Mesendoderm (in vitro differentiated cells): ENCODE results near the gene MSH3.

Experiments used
- DNase-seq: peaks from one replicate; pipeline ENCODE4 v3.0.0; 2013
- H2AK5ac ChIP-seq: 2 replicates; pipeline ENCODE4 v1.6.1; 2013; ENCODE audit warnings: low read length, inconsistent platforms
- H2BK120ac ChIP-seq: 2 replicates; pipeline ENCODE4 v1.6.1; 2013; ENCODE audit warnings: low read depth, mild to moderate bottlenecking, low read length, moderate library complexity, mixed read lengths
- H2BK15ac ChIP-seq: replicated peaks from 2 replicates; pipeline ENCODE4 v1.6.1; 2013; ENCODE audit warnings: low read depth, mild to moderate bottlenecking, moderate library complexity
- H2BK5ac ChIP-seq: 2 replicates; pipeline ENCODE4 v1.6.1; 2013; ENCODE audit warnings: low read length, inconsistent platforms
- H3K18ac ChIP-seq: 2 replicates; pipeline ENCODE4 v1.6.1; 2013; ENCODE audit warnings: mild to moderate bottlenecking, low read length, mixed read lengths
- H3K23ac ChIP-seq: one replicate; pipeline ENCODE4 v1.6.1; 2013; ENCODE audit warnings: low read length
- H3K27ac ChIP-seq: 2 replicates; pipeline ENCODE4 v1.5.1; 2013; ENCODE audit warnings: low read depth, mild to moderate bottlenecking, inconsistent platforms, low read length, moderate library complexity
- H3K27me3 ChIP-seq: 2 replicates; pipeline ENCODE4 v1.6.1; 2013; ENCODE audit warnings: low read length, control low read depth, mild to moderate bottlenecking, inconsistent platforms; ENCODE audit not compliant: insufficient read depth, poor library complexity
- H3K36me3 ChIP-seq: 2 replicates; pipeline ENCODE4 v1.6.1; 2013; ENCODE audit warnings: low read length, inconsistent platforms; ENCODE audit not compliant: control insufficient read depth, insufficient read depth
- H3K4ac ChIP-seq: one replicate; pipeline ENCODE4 v1.6.1; 2013; ENCODE audit warnings: low read depth, mild to moderate bottlenecking, low read length, moderate library complexity
- H3K4me1 ChIP-seq: 2 replicates; pipeline ENCODE4 v1.6.1; 2013; ENCODE audit warnings: low read depth, low read length, inconsistent platforms; ENCODE audit not compliant: control insufficient read depth
- H3K4me2 ChIP-seq: 2 replicates; pipeline ENCODE4 v1.6.1; 2013; ENCODE audit warnings: low read length
- H3K4me3 ChIP-seq: 2 replicates; pipeline ENCODE4 v1.5.1; 2013; ENCODE audit warnings: mild to moderate bottlenecking, low read length
- H3K56ac ChIP-seq: one replicate; pipeline ENCODE4 v1.6.1; 2013; ENCODE audit warnings: low read length
- H3K79me1 ChIP-seq: 2 replicates; pipeline ENCODE4 v1.6.1; 2013; ENCODE audit warnings: low read length, inconsistent platforms
- H3K79me2 ChIP-seq: 2 replicates; pipeline ENCODE4 v1.6.1; 2013; ENCODE audit warnings: mild to moderate bottlenecking, low read length; ENCODE audit not compliant: control insufficient read depth, insufficient read depth
- H3K9ac ChIP-seq: 2 replicates; pipeline ENCODE4 v1.6.1; 2013; ENCODE audit warnings: low read length, inconsistent platforms
- H4K5ac ChIP-seq: one replicate; pipeline ENCODE4 v1.6.1; 2013; ENCODE audit warnings: low read length
- H4K8ac ChIP-seq: one replicate; pipeline ENCODE4 v1.6.1; 2013; ENCODE audit warnings: low read depth, mild to moderate bottlenecking, control low read depth, low read length, moderate library complexity
- WGBS: extraction: QIAGEN DNeasy Blood & Tissue Kit; methylation state at CpG from one replicate; pipeline ENCODE4 v1.1.7; 2013; ENCODE audit warnings: low lambda C conversion rate, missing lambda C conversion rate; ENCODE audit not compliant: insufficient coverage; ENCODE audit errors: extremely low coverage; 5-methylcytosine and 5-hydroxymethylcytosine counted together

Gene MSH3

GRCh38 chr5:80644900-80645299 lies 9.6 kb upstream of the MSH3 start:
- Histone ChIP-seq H3K4ac (no peak overlapping the region), H3K18ac (no peak overlapping the region), H2BK120ac (no peak overlapping the region), H2BK5ac (no peak overlapping the region), H3K36me3 (no peaks in the 10 kb centered on the region), H3K23ac (no peak overlapping the region), H3K4me3 (no peak overlapping the region), H4K5ac (no peak overlapping the region), H3K9ac (no peak overlapping the region), H3K79me1 (no peaks in the 10 kb centered on the region), H3K27ac (no peak overlapping the region), H3K27me3 (no peaks in the 10 kb centered on the region), H2AK5ac (no peak overlapping the region), H3K4me2 (no peak overlapping the region), H4K8ac (no peak overlapping the region), H3K56ac (no peak overlapping the region), H2BK15ac (no peak overlapping the region), H3K4me1 (no peaks in the 10 kb centered on the region), H3K79me2 (no peaks in the 10 kb centered on the region)
- DNase-seq, result peak; percentile 31
- no CpG with 5 or more reads among the region's 4 CpGs for WGBS

- no peak for DNase-seq
- no CpG with 5 or more reads among the region's 3 CpGs for WGBS
- Histone ChIP-seq H3K27me3 (no peaks in the 10 kb centered on the region), H3K56ac (no peak overlapping the region), H4K8ac (no peak overlapping the region), H4K5ac (no peak overlapping the region), H3K4ac (no peak overlapping the region), H2BK15ac (no peak overlapping the region), H2BK5ac (no peak overlapping the region), H3K18ac (no peak overlapping the region), H3K23ac (no peak overlapping the region), H3K27ac (no peak overlapping the region), H3K4me3 (no peak overlapping the region), H3K79me2 (no peaks in the 10 kb centered on the region), H2AK5ac (no peak overlapping the region), H3K4me2 (no peak overlapping the region), H3K36me3 (no peaks in the 10 kb centered on the region), H2BK120ac (no peak overlapping the region), H3K9ac (no peak overlapping the region), H3K4me1 (no peaks in the 10 kb centered on the region), H3K79me1 (no peaks in the 10 kb centered on the region)
Measured at GRCh38 chr5:80646926-80647325, 7.5 kb upstream of the MSH3 start.

- H3K79me2 ChIP-seq, result peaks cover 12% of the 10 kb centered on the region
- H2BK5ac ChIP-seq, result no peak overlapping the region
- peaks cover 4% of the 10 kb centered on the region for H3K4me1 ChIP-seq
- no peak overlapping the region for H4K8ac ChIP-seq
- H3K27ac ChIP-seq, result no peak overlapping the region
- H2BK120ac ChIP-seq, result no peak overlapping the region
- no peak overlapping the region for H3K4ac ChIP-seq
- no peak overlapping the region for H2BK15ac ChIP-seq
- peak overlapping the region; percentile 65 for H3K4me2 ChIP-seq
- no peaks in the 10 kb centered on the region for H3K36me3 ChIP-seq
- peak overlapping the region; percentile 57 for H3K56ac ChIP-seq
- DNase-seq, result no peak
- H3K9ac ChIP-seq, result peak overlapping the region; percentile 63
- H2AK5ac ChIP-seq, result no peak overlapping the region
- H3K18ac ChIP-seq, result no peak overlapping the region
- no peak overlapping the region for H4K5ac ChIP-seq
- no CpG with 5 or more reads among the region's 8 CpGs for WGBS
- no peak overlapping the region for H3K23ac ChIP-seq
- peak overlapping the region; percentile 19 for H3K4me3 ChIP-seq
- H3K79me1 ChIP-seq, result peaks cover 5% of the 10 kb centered on the region
- no peaks in the 10 kb centered on the region for H3K27me3 ChIP-seq
Measured at GRCh38 chr5:80653502-80653901, 950 bp upstream of the MSH3 start.

- Histone ChIP-seq H3K36me3 (no peaks in the 10 kb centered on the region), H2AK5ac (no peak overlapping the region), H3K18ac (peak overlapping the region; percentile 76), H3K79me1 (peaks cover 5% of the 10 kb centered on the region), H3K79me2 (peaks cover 12% of the 10 kb centered on the region), H3K4me3 (peak overlapping the region; percentile 19), H2BK5ac (no peak overlapping the region), H3K23ac (no peak overlapping the region), H3K56ac (peak overlapping the region; percentile 57), H3K27me3 (no peaks in the 10 kb centered on the region), H3K4me2 (peak overlapping the region; percentile 65), H2BK15ac (no peak overlapping the region), H2BK120ac (no peak overlapping the region), H3K27ac (peak overlapping the region; percentile 55), H4K8ac (no peak overlapping the region), H3K4me1 (peaks cover 4% of the 10 kb centered on the region), H3K9ac (peak overlapping the region; percentile 63), H4K5ac (no peak overlapping the region), H3K4ac (no peak overlapping the region)
- no CpG with 5 or more reads among the region's 24 CpGs for WGBS
- peak; percentile 39 for DNase-seq
Measured at GRCh38 chr5:80654054-80654390, 430 bp upstream of the MSH3 start.

GRCh38 chr5:80655231-80655774 lies 851 bp downstream of the MSH3 start:
- no peak overlapping the region for H4K5ac ChIP-seq
- peak overlapping the region; percentile 81 for H3K9ac ChIP-seq
- H4K8ac ChIP-seq, result no peak overlapping the region
- peak overlapping the region; percentile 44 for H3K4me3 ChIP-seq
- no CpG with 5 or more reads among the region's 7 CpGs for WGBS
- peak overlapping the region; percentile 71 for H3K18ac ChIP-seq
- H3K27me3 ChIP-seq, result no peaks in the 10 kb centered on the region
- H3K79me1 ChIP-seq, result peaks cover 5% of the 10 kb centered on the region
- H3K4me1 ChIP-seq, result peaks cover 4% of the 10 kb centered on the region
- H3K79me2 ChIP-seq, result peaks cover 12% of the 10 kb centered on the region
- H2BK120ac ChIP-seq, result no peak overlapping the region
- H2BK5ac ChIP-seq, result no peak overlapping the region
- no peaks in the 10 kb centered on the region for H3K36me3 ChIP-seq
- H3K4ac ChIP-seq, result no peak overlapping the region
- H2BK15ac ChIP-seq, result no peak overlapping the region
- H3K27ac ChIP-seq, result no peak overlapping the region
- DNase-seq, result no peak
- peak overlapping the region; percentile 29 for H3K4me2 ChIP-seq
- H3K56ac ChIP-seq, result peak overlapping the region; percentile 74
- H3K23ac ChIP-seq, result no peak overlapping the region
- H2AK5ac ChIP-seq, result no peak overlapping the region

- Histone ChIP-seq H3K23ac (no peak overlapping the region), H2AK5ac (no peak overlapping the region), H3K4me2 (no peak overlapping the region), H3K27ac (no peak overlapping the region), H3K4ac (no peak overlapping the region), H2BK15ac (no peak overlapping the region), H2BK5ac (no peak overlapping the region), H3K79me1 (peaks cover 5% of the 10 kb centered on the region), H3K27me3 (no peaks in the 10 kb centered on the region), H3K56ac (no peak overlapping the region), H3K18ac (no peak overlapping the region), H3K9ac (no peak overlapping the region), H3K36me3 (no peaks in the 10 kb centered on the region), H3K4me3 (no peak overlapping the region), H2BK120ac (no peak overlapping the region), H3K4me1 (peaks cover 4% of the 10 kb centered on the region), H3K79me2 (peaks cover 12% of the 10 kb centered on the region), H4K8ac (no peak overlapping the region), H4K5ac (no peak overlapping the region)
- WGBS, result no CpG with 5 or more reads among the region's 1 CpG
- DNase-seq, result peak; percentile 62
Measured at GRCh38 chr5:80656425-80656824, 2.0 kb downstream of the MSH3 start.
